Stimulated activated CD8-positive, alpha-beta memory T cell treated with anti-CD3 and anti-CD28 coated beads, Interleukin-4, amount 100 ng/mL, for 48 hours (primary cell): Measurements from ENCODE around the gene ULBP3.
"Not testable (repeated sequence)": the region's sequence is repeated elsewhere in the genome, so short reads cannot be mapped to it uniquely, and the experiment has no call there.

ENCODE experiments used
- DNase-seq: peaks from one replicate; pipeline ENCODE4 v3.0.0-alpha.2; 2020

Gene ULBP3

GRCh38 chr6:150037526-150038201 is 31.3 kb downstream of the ULBP3 start:
- DNase-seq, result peak; percentile 26

DNA sequence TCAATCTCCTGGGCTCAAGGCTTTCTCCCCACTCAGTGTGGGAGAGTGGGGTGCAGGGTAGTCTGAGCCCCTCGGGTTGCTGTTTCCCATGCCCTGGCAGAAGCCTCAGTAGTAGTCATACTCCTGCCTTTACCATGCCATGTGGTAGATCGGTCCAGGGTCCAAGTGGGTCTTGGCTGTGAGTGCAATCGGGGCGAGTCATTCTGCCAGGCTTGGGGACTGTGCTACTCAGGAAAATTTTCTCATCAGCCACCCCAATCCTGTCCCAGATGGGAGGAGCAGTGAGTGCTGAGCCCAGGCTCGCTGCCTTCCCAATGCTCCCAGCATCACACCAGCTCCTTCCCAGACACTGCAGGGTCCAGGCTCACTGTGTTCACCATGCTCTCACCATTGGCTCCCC is 32.8 kb downstream of the ULBP3 start:
- DNase-seq, result peak; percentile 14

- DNase-seq, result peak; percentile 18
Observed at GRCh38 chr6:150033207-150033771, 35.6 kb downstream of the ULBP3 start.

DNA sequence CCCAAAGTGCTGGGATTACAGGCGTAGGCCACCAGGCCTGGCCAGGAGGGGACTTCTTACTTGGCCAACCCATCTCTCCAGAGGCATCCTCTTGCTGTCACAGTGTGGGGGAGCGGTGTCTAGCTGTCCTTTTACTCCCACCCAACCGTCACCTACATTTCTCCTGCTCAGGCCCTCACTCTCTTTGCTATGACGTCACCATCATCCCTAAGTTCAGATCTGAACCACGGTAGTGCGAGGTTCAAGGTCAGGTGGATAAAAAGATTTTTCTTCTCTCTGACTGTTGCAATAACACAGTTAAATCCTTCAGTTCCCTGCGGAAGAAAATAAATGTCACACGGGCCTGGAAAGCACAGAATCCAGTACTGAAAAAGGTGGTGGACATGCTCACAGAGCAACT is 36.3 kb downstream of the ULBP3 start:
- DNase-seq, result peak; percentile 3

GRCh38 chr6:150030611-150031010 is 38.3 kb downstream of the ULBP3 start:
- DNase-seq, result no peak

DNA sequence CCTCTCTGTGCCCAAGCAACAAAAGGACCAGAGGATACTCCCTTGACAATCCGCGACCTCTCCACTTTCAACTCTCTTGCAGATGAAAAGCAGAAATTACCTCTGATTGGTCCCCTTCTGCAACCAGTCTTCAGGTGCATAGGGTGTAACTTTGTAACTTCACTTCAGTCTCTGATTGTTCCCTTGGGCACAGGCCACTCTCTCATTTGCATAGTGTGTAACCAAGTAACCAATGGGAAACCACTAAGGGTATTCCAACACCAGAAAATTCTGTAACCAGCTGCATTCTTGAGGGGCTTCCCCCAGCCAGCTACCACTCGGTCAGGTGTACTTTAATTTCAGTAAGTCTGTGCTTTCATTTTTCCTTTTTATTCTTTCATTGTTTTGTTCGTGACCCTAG is 39.2 kb downstream of the ULBP3 start:
- DNase-seq, result peak; percentile 17

GRCh38 chr6:150029276-150029675 is 39.6 kb downstream of the ULBP3 start:
- DNase-seq, result peak; percentile 10

GRCh38 chr6:150028799-150029198 is 40.1 kb downstream of the ULBP3 start:
- DNase-seq, result peak; percentile 20

- peak; percentile 21 for DNase-seq
Observed at GRCh38 chr6:150027806-150028565, 40.9 kb downstream of the ULBP3 start.

DNA sequence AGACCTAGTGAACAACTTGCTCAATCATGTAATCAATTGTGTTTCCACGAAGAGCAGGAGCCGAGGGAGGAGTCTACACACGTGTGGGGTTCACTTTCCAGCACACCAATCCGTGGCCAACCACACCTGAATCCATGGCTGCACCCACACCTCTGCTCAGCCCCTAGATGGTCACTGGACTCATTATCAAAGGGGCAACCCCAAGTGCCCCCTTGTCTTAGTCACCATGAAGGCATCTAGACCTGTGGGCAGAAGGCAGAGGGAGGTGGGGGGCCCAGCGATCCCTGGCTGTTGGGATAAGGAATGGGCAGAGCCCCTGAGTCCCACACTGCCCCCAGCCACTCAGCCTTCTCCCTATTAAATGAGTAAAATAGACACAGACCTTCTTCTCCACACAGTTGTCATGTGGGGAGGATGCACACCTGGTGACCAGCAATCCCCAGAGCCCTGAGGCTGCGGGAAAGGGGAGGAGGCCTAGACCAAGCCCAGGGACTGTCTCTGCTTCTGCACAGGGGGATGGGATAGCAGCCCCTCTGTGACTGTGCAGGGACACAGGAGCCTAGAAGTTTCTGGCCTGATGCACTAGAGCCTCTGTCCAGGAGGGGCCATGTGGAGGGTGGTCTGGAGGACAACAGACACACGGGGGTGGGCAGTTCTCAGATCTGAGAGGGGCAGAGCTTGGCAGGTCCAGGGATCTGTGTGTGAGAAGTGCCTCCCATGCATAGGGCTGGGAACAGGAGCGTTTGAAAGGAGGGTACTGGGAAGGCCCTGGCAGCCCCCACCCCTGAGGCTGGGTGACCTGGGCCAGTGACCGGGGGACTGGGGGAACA is 41.7 kb downstream of the ULBP3 start:
- no peak for DNase-seq

DNA sequence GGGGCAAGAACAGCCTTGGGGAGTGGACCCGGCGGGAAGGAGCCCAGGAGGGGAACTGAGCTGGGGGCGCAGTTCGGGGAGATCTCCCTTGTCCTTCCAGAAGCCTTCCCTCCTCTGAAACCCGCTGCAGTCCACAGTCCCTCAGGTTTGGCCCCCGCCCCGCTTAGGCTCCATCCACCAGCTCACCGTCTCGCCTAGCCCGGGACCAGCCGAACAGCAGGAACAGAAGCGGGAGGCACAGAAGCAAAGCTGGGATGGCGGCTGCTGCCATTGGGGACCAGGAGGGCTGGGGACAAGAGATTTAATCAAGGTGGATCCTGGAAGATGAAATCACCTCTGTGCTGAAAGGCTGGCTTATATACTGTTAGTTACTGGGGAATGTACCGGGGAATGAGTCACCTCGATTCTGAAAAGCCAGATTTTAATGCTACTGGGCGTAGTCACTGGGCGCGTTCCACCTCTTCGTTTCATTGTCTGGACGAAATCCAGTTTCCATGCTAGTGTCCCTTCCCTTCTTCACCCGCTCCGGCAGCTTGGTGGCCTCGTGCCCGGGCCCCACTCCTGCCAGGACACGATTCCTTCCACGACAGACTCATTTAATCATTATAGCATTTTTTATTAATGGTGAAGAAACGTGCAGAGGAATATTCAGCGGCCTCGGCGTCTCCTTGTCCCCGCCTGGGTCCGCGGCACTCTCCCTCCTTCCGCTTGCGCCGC is 43.6 kb downstream of the ULBP3 start, which contains the start of gene RAET1L:
TSS of gene RAET1L (minus strand) at position 332 of the 717 bp plus-strand sequence. CDS start at position 271, 61 bp downstream.
- DNase-seq, result peak; percentile 47

DNA sequence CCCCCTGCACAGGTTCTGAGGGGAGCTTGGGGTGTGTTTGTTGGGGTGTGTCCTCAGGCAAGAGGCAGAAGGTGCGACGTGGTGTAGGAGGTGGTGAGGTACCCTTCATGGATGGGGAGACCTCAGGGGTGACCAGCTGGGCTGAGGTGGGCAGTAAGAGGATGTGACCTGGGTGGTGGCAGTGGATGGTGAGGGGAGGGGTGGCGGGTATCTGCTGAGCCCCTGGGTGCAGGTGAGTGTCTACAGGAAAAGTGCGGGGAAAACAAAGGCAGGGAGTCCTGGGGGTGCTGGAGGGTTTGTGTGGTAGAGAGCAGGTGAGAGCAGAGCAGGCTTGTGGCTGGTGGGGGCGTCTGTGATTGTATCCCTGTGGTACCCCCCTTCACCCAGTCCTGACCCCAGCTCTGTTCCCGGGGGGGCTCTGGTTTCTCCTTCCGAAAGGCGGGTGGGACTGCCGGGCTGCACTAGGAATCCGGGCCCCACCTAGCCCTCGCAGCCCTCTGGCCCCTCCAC is 44.2 kb downstream of the ULBP3 start:
- DNase-seq, result peak; percentile 19

DNA sequence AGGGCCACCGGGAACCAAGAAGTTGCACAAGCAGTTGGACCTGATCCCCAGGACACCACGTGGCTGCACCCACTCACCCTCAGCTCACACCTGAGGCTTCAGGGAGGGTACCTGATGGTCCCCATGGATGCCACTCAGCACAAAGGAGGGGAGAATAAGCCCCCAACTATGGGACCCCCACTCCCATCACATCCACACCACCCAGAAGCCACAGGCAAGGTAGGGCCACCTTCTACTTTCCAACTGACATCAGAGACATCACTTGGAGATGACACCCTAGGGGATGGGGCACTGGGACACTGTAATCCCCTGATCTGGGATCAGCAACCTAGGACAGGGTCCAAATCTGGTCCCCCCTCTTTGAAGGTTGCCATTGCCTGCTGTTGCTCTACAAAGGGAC is 44.9 kb downstream of the ULBP3 start:
- peak; percentile 18 for DNase-seq

DNA sequence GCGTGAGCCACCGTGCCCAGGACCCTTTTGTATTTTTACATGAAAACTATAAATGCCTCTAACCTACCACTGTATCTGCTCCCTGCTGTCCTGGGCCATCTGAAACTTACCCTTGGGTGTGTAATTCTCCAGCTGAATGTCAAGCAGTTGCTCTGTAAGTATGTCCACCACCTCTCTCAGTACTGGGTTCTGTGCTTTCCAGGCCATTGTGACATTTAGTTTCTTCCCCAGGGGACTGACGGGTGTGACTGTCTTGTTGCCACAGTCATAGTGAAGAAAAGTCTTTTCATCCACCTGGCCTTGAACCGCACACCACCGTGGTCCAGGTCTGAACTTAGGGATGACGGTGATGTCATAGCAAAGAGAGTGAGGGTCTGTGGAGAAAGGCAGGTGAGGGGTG is 47.1 kb downstream of the ULBP3 start:
- not testable (repeated sequence) for DNase-seq

DNA sequence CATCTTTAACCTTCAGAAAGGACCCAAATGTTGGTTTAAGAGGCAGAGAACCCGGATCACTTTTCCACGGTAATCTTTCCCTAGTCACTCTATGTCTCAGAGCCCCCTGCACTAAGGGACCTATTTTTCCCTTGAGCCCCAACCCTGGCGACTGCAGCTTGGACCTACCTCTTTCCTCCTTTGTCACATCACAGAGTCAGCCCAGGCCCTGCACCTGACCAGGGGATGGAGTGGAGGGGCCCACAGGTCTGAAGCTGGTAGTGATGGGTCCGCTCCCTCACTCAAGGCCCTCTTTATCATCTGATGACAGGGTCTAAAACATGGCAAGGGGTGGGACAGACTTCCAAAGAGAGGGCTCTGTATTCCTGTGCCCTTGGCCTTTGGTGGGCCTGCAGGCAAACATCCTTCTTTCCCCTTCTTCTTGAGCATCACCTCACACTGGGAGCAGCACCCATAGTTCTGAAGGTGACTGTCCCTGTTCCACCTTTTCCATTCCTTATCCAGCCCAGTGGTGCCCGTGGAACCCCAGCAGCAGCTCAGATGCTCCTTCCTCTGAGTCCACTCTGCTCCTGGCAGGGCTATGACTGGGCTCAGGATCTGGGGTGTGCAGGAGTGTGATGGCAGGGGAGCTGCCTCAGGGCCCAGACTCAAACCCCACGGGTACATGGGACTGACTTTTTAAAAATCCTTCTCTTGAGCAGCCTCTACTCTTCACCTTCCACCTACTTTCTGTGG is 49.9 kb downstream of the ULBP3 start:
- no peak for DNase-seq

- not testable (repeated sequence) for DNase-seq
Observed at GRCh38 chr6:150017186-150017521, 51.8 kb downstream of the ULBP3 start.

DNA sequence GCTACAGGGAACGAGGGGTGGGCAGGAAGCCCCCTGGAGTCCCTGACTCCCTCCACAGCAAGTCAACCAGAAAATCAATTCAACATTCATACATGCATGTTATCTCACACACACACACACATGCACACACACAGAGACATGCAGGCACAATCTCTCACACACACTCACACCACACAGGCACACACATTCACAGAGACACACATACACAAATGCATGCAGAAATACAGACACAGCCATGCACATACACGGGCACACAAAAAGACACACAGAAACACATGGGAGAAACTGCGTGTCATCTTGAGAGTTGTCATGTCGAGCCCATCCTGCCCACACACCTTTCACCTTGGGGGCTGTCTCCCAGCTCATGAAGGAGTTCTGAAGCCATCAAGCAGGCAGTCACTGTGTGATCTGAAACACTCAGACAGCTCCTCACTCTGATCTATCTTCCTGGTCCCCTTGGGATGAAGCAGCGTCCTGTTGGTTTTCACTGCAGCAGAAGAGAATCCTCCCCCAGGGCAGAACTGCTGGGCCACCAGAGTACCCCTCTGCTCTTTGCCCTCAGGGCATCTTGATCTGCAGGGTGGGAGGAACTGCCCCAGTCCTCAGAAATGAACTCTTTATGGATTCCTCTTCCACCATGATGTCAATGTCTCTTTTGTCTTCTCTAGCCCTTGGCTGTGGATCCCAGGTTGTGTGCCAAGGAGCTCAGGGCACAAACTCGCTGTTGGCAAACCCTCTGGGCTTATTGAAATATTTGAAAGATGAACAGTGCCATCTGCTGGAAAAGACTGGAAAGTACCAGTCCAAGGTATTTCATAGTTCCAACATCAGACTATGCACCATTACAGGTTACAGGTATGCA is 52.4 kb downstream of the ULBP3 start:
- peak; percentile 52 for DNase-seq

DNA sequence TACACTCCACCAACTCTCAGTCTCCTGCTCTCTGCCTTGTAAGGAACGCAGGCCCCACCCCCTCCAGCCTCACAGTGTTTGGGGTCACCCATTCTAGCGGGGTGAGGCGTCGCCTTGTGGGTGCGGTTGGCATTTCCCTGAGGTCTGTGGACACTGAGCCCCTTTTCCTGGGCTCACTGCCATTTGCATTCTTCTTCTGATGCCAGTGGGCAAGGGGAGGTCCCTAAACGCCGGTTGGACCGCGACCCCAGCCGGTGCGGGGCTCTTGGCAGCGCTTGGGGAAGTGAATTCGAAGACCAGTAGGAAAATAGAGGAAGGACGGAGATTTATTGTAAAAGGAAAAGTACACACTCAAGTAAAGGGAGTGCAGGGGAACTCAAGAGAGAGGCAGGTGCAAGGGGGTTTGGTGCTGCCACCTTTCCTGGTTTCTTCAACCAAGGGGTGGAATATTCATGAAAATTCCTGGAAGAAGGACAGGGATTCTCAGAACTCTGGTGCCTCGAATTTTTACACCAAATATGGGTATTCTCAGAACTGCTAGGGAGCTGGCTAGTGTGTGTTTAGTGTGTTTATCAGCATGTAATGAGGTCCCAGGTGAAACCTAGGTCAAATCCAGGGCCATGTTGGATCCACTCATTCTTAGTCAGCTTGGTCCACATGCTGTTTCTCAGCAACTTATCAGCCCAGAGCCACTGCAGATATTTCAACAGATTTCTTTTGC is 53.5 kb downstream of the ULBP3 start:
- DNase-seq, result not testable (repeated sequence)

- not testable (repeated sequence) for DNase-seq
Observed at GRCh38 chr6:150014623-150015280, 54.2 kb downstream of the ULBP3 start.
